Fibroblast of the aortic adventitia (primary cell): Measurements from ENCODE around the gene ABCA2. TPM values are rescaled to one million over a fixed set of nuclear protein-coding genes. Genes with fewer than 3 reads are reported as not detected.

ENCODE experiments used
- DNase-seq: peaks from one replicate; pipeline ENCODE4 v3.0.0-alpha.2; 2010; ENCODE audit warnings: low read depth
- H3K4me3 ChIP-seq: 2 replicates; pipeline ENCODE4 v1.5.1; 2011; ENCODE audit warnings: low read depth, mild to moderate bottlenecking, control low read depth, low read length, moderate library complexity
- CTCF ChIP-seq: IDR thresholded peaks from 2 replicates; pipeline ENCODE4 v1.5.1; 2011; ENCODE audit warnings: mild to moderate bottlenecking, low read length, control low read depth, inconsistent platforms; ENCODE audit not compliant: insufficient read depth
- total RNA-seq: library from RNA; depleted of rRNA; stranded (reverse); fragments of >200 nt; gene quantifications from 2 replicates; pipeline ENCODE4 v1.2.3, GENCODE V29; 2012; ENCODE audit warnings: low replicate concordance

The ABCA2 gene
- total RNA-seq, 1 donor = 21.0 TPM

- no peak overlapping the region for H3K4me3 ChIP-seq
- peak; percentile 41 for DNase-seq
- TF ChIP-seq CTCF = peak; percentile 54
These were observed 21.8 kb upstream of the ABCA2 start for GRCh38 chr9:137049544-137050449.

- DNase-seq = no peak
- no peak for TF ChIP-seq CTCF
These were observed 20.9 kb upstream of the ABCA2 start for GRCh38 chr9:137048655-137049543.

GRCh38 chr9:137046088-137046787, 18.2 kb upstream of the ABCA2 start, which contains the start of gene NPDC1:
NPDC1 (minus strand) TSS chr9:137046177; CDS start chr9:137045989, 188 bp downstream.
- TF ChIP-seq CTCF = peak; percentile 92
- peak; percentile 69 for DNase-seq
- H3K4me3 ChIP-seq = peak within 1 kb of the TSS; percentile 76

More at GRCh38 chr9:137048655-137049543, 20.9 kb upstream of the ABCA2 start:
- H3K4me3 ChIP-seq = no peak overlapping the region

- peak overlapping the region; percentile 76 for H3K4me3 ChIP-seq
- TF ChIP-seq CTCF = no peak
- peak; percentile 39 for DNase-seq
These were observed 17.5 kb upstream of the ABCA2 start for GRCh38 chr9:137045294-137046087.

GRCh38 chr9:137044502-137045177, 16.6 kb upstream of the ABCA2 start:
- no peak for TF ChIP-seq CTCF
- no peak for DNase-seq
- H3K4me3 ChIP-seq = peak overlapping the region; percentile 76
